PFSK-1 (cell line): ENCODE results near the gene SLC1A6.

Experiments used
- FOXP2 ChIP-seq: optimal IDR thresholded peaks from 2 replicates; pipeline ENCODE3; 2011; ENCODE audit warnings: borderline replicate concordance, control low read depth, inconsistent platforms; ENCODE audit not compliant: insufficient read depth; ENCODE audit errors: extremely low read length, extremely low read depth
- POLR2AphosphoS5 ChIP-seq: IDR thresholded peaks from 2 replicates; pipeline ENCODE4 v1.6.1; 2012; ENCODE audit warnings: low read depth, mild to moderate bottlenecking, control low read depth, low read length, moderate library complexity
- REST ChIP-seq, 2 experiments: IDR thresholded peaks; 2 replicates each; pipeline versions ENCODE4 v1.6.1 to v1.8.0; 2011 to 2012; ENCODE audit warnings: low read depth in 2 of 2, low read length in 2 of 2, control low read depth in 1 of 2, inconsistent platforms in 1 of 2, mild to moderate bottlenecking in 1 of 2, moderate library complexity in 1 of 2; ENCODE audit not compliant: insufficient read depth in 1 of 2
- SIN3A ChIP-seq: IDR thresholded peaks from 2 replicates; pipeline ENCODE4 v1.6.1; 2012; ENCODE audit warnings: mild to moderate bottlenecking, low read length, moderate library complexity, borderline replicate concordance; ENCODE audit not compliant: insufficient read depth
- TAF1 ChIP-seq: IDR thresholded peaks from 2 replicates; pipeline ENCODE4 v1.6.1; 2012; ENCODE audit warnings: low read length, control low read depth, borderline replicate concordance; ENCODE audit not compliant: insufficient read depth

GRCh38 chr19:14915116-14915515 is 64.5 kb downstream of the SLC1A6 start:
- no peak for TF ChIP-seq TAF1
- TF ChIP-seq FOXP2: no peak
- no peak for TF ChIP-seq POLR2AphosphoS5
- no peak for TF ChIP-seq REST (IDR thresholded peaks at IDR 0.05; ENCODE audit: insufficient read depth in 1 of 2, low read depth in 2 of 2, low read length in 2 of 2)
- TF ChIP-seq SIN3A: no peak
